Endodermal cell (in vitro differentiated cells): ENCODE measurements around the gene FAM81B. TPM values are rescaled to one million over a fixed set of nuclear protein-coding genes. Genes with fewer than 3 reads are reported as not detected.

Experiments used
- DNase-seq: peaks from one replicate; pipeline ENCODE4 v3.0.0-alpha.2; 2017
- H3K27ac ChIP-seq: 2 replicates; pipeline ENCODE4 v1.5.1; 2013; ENCODE audit warnings: mild to moderate bottlenecking, low read depth, low read length, moderate library complexity
- H3K27me3 ChIP-seq: 2 replicates; pipeline ENCODE4 v1.6.1; 2013; ENCODE audit warnings: mild to moderate bottlenecking, low read length, moderate library complexity; ENCODE audit not compliant: insufficient read depth, control insufficient read depth, poor library complexity, severe bottlenecking
- H3K36me3 ChIP-seq: 2 replicates; pipeline ENCODE4 v1.7.0; 2013; ENCODE audit warnings: mild to moderate bottlenecking, low read length, moderate library complexity; ENCODE audit not compliant: control insufficient read depth, insufficient read depth
- H3K4me1 ChIP-seq: one replicate; pipeline ENCODE4 v1.7.0; 2013; ENCODE audit warnings: low read length; ENCODE audit not compliant: control insufficient read depth, insufficient read depth
- H3K4me3 ChIP-seq: 2 replicates; pipeline ENCODE4 v1.5.1; 2013; ENCODE audit warnings: mild to moderate bottlenecking, low read length, moderate library complexity
- H3K9ac ChIP-seq: 2 replicates; pipeline ENCODE4 v1.6.1; 2013; ENCODE audit warnings: mild to moderate bottlenecking, low read length, moderate library complexity; ENCODE audit not compliant: poor library complexity, severe bottlenecking; ENCODE audit errors: extremely low read depth
- H3K9me3 ChIP-seq: 2 replicates; pipeline ENCODE4 v1.6.1; 2013; ENCODE audit warnings: mild to moderate bottlenecking, low read length, moderate library complexity; ENCODE audit not compliant: control insufficient read depth
- H3K27ac Mint-ChIP-seq: 2 replicates; pipeline ENCODE4 v1.8.0; 2020; ENCODE audit warnings: mixed read lengths
- H3K27me3 Mint-ChIP-seq: 2 replicates; pipeline ENCODE4 v1.8.0; 2021; ENCODE audit warnings: mild to moderate bottlenecking, mixed read lengths; ENCODE audit not compliant: insufficient read depth
- H3K36me3 Mint-ChIP-seq: 2 replicates; pipeline ENCODE4 v1.8.0; 2020; ENCODE audit warnings: low read depth, mixed read lengths
- H3K4me1 Mint-ChIP-seq: 2 replicates; pipeline ENCODE4 v1.8.0; 2020; ENCODE audit warnings: mixed read lengths
- H3K4me3 Mint-ChIP-seq: 2 replicates; pipeline ENCODE4 v1.8.0; 2020; ENCODE audit warnings: mild to moderate bottlenecking, moderate library complexity, mixed read lengths
- H3K9me3 Mint-ChIP-seq: 2 replicates; pipeline ENCODE4 v1.8.0; 2020; ENCODE audit warnings: mild to moderate bottlenecking, mixed read lengths
- WGBS, 2 experiments: methylation state at CpG; one replicate each; pipeline versions ENCODE4 v1.1.5 to v1.1.7; 2013; ENCODE audit warnings: missing lambda C conversion rate in 2 of 2, mixed read lengths in 1 of 2; ENCODE audit not compliant: insufficient coverage in 1 of 2, insufficient read length in 1 of 2; 5-methylcytosine and 5-hydroxymethylcytosine counted together
- total RNA-seq, 2 donors: library from RNA; stranded (reverse); fragmentation: NEBNext Ultra II Directional in 1 of 2; extraction: Animal tissue kit (Norgen Biotek cat#: 25700) in 1 of 2; gene quantifications; 2 replicates in 1 of 2; 3 replicates in 1 of 2; pipeline ENCODE4 v1.2.1, GENCODE V29; 2021
- TF ChIP-seq, protein P1 (sequence below): fragments of 200-600 bp; sonication (generic); conservative IDR thresholded peaks from 2 replicates; pipeline ENCODE4 v1.5.0; 2021; ENCODE audit warnings: antibody characterized with exemption, mild to moderate bottlenecking

The FAM81B gene
- total RNA-seq, 2 donors from 2014 or later = not detected

DNA sequence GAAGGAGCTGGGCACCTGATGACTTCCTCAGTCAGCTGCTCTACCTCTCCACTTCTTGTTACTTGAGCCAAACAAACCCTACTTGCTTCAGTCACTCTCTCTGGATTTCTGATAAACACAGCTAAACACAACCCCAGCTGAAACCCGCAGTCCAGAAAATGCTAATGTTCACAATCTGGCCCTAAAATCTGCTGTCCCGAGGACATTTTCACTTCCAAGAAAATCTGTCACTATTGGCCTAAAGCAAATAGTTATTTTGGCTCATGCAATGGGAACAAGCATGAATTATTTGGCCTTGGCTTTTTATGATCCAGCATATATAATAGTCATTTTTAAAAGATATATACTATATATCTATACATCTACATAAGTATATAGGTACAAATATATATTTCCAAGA lies 19.1 kb downstream of the FAM81B start:
- peaks cover 8% of the 10 kb centered on the region for H3K9me3 Mint-ChIP-seq
- H3K4me3 ChIP-seq = no peak overlapping the region
- 84 to 95% methylated on average over 2 of the region's 2 CpGs for WGBS, 2 experiments
- H3K4me1 Mint-ChIP-seq = no peaks in the 10 kb centered on the region
- H3K9ac ChIP-seq = no peak overlapping the region
- H3K4me3 Mint-ChIP-seq = no peak overlapping the region
- H3K9me3 ChIP-seq = peaks cover 11% of the 10 kb centered on the region
- no peaks in the 10 kb centered on the region for H3K4me1 ChIP-seq
- H3K27ac Mint-ChIP-seq = no peak overlapping the region
- no peaks in the 10 kb centered on the region for H3K36me3 Mint-ChIP-seq
- H3K27me3 Mint-ChIP-seq = no peaks in the 10 kb centered on the region
- H3K27ac ChIP-seq = no peak overlapping the region
- no peaks in the 10 kb centered on the region for H3K36me3 ChIP-seq
- H3K27me3 ChIP-seq = no peaks in the 10 kb centered on the region
- TF ChIP-seq, protein P1, sequence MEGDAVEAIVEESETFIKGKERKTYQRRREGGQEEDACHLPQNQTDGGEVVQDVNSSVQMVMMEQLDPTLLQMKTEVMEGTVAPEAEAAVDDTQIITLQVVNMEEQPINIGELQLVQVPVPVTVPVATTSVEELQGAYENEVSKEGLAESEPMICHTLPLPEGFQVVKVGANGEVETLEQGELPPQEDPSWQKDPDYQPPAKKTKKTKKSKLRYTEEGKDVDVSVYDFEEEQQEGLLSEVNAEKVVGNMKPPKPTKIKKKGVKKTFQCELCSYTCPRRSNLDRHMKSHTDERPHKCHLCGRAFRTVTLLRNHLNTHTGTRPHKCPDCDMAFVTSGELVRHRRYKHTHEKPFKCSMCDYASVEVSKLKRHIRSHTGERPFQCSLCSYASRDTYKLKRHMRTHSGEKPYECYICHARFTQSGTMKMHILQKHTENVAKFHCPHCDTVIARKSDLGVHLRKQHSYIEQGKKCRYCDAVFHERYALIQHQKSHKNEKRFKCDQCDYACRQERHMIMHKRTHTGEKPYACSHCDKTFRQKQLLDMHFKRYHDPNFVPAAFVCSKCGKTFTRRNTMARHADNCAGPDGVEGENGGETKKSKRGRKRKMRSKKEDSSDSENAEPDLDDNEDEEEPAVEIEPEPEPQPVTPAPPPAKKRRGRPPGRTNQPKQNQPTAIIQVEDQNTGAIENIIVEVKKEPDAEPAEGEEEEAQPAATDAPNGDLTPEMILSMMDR = no peak
- no peak for DNase-seq

DNA sequence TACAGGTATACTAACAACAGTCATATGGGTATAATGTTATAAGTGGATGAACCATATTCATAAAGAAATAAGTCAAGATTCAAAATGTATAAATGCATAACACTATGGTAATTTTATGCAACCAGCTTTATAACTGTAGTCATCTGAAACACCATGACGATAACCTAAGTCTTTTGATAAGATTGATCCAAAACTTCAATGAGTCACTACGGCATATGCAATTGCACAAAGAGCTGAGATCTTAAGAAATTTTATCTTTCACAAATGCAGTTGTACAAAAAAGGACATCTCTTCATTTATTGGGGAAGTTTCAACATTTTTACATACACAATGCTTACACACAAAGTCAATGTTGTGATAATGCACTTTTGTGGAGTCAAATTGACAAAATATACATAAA lies 20.3 kb downstream of the FAM81B start:
- no peaks in the 10 kb centered on the region for H3K27me3 ChIP-seq
- H3K27ac Mint-ChIP-seq = no peak overlapping the region
- H3K9me3 Mint-ChIP-seq = no peaks in the 10 kb centered on the region
- no peaks in the 10 kb centered on the region for H3K4me1 ChIP-seq
- H3K4me1 Mint-ChIP-seq = no peaks in the 10 kb centered on the region
- H3K36me3 Mint-ChIP-seq = no peaks in the 10 kb centered on the region
- TF ChIP-seq, protein P1 = no peak
- H3K27me3 Mint-ChIP-seq = no peaks in the 10 kb centered on the region
- no peaks in the 10 kb centered on the region for H3K36me3 ChIP-seq
- 93 to 97% methylated on average over 2 of the region's 2 CpGs for WGBS, 2 experiments
- DNase-seq = no peak
- H3K9ac ChIP-seq = no peak overlapping the region
- H3K9me3 ChIP-seq = no peaks in the 10 kb centered on the region
- no peak overlapping the region for H3K4me3 ChIP-seq
- H3K4me3 Mint-ChIP-seq = no peak overlapping the region
- H3K27ac ChIP-seq = no peak overlapping the region

DNA sequence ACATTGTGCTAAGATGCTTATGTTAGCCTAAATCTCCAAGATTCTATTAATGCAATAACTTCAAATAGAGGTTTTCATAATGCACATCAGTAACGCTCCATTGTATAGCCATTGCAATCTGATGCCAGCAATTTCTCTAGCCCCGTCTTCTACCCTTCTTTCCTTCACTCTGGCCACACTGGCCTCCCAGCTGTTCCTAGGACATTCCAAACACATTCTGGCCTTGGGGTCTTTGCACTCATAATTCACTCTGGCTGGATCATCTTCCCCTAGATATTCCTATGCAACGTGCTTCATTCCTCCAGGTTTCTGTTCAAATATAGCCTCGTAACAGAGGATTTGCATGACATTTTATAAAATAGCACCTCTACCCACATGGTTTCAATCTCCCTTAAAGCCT lies 23.3 kb downstream of the FAM81B start:
- Histone ChIP-seq H3K27me3 (no peaks in the 10 kb centered on the region), H3K4me1 (no peaks in the 10 kb centered on the region), H3K36me3 (no peaks in the 10 kb centered on the region), H3K4me3 (no peak overlapping the region), H3K9me3 (no peaks in the 10 kb centered on the region), H3K9ac (no peak overlapping the region), H3K27ac (no peak overlapping the region)
- 93 to 94% methylated on average over 3 to 4 of the region's 4 CpGs for WGBS, 2 experiments
- Mint-ChIP-seq H3K4me3 (no peak overlapping the region), H3K9me3 (no peaks in the 10 kb centered on the region), H3K27ac (no peak overlapping the region), H3K27me3 (no peaks in the 10 kb centered on the region), H3K4me1 (no peaks in the 10 kb centered on the region), H3K36me3 (no peaks in the 10 kb centered on the region)
- no peak for DNase-seq
- TF ChIP-seq, protein P1 = no peak
